HEK293 (cell line): ENCODE measurements around the gene LBX2.
A peak's percentile ranks its signal among the peaks of the same experiment; 100 is the strongest.

ENCODE experiments used
- GLI4 ChIP-seq: fragments of 450-650 bp; formaldehyde crosslinking; IDR thresholded peaks from 2 replicates; pipeline ENCODE4 v1.5.1; 2016; ENCODE audit warnings: missing biosample characterization, missing genetic modification characterization
- KLF1 ChIP-seq: fragments of 450-650 bp; formaldehyde crosslinking; IDR thresholded peaks from 2 replicates; pipeline ENCODE4 v1.5.1; 2016; ENCODE audit warnings: missing biosample characterization, missing genetic modification characterization
- KLF10 ChIP-seq: fragments of 450-650 bp; IDR thresholded peaks from 2 replicates; pipeline ENCODE4 v1.5.1; 2018; ENCODE audit warnings: missing biosample characterization, mild to moderate bottlenecking, missing genetic modification characterization
- KLF17 ChIP-seq: fragments of 450-650 bp; formaldehyde crosslinking; IDR thresholded peaks from 2 replicates; pipeline ENCODE4 v1.5.1; 2016; ENCODE audit warnings: missing biosample characterization, missing genetic modification characterization
- SETDB1 ChIP-seq: IDR thresholded peaks from one replicate; pipeline ENCODE4 v1.6.1; 2017; ENCODE audit warnings: mild to moderate bottlenecking, low read length, moderate library complexity, mixed read lengths; ENCODE audit not compliant: insufficient read length
- SP2 ChIP-seq: fragments of 450-650 bp; formaldehyde crosslinking; IDR thresholded peaks from 2 replicates; pipeline ENCODE4 v1.5.1; 2016; ENCODE audit warnings: missing biosample characterization, missing genetic modification characterization
- ZBTB21 ChIP-seq: fragments of 450-650 bp; formaldehyde crosslinking; IDR thresholded peaks from 2 replicates; pipeline ENCODE4 v1.5.1; 2017; ENCODE audit warnings: missing biosample characterization, missing genetic modification characterization
- ZBTB8A ChIP-seq: fragments of 450-650 bp; formaldehyde crosslinking; IDR thresholded peaks from 2 replicates; pipeline ENCODE4 v1.5.1; 2016; ENCODE audit warnings: missing biosample characterization, missing genetic modification characterization
- ZNF138 ChIP-seq: fragments of 450-650 bp; formaldehyde crosslinking; IDR thresholded peaks from 2 replicates; pipeline ENCODE4 v1.5.1; 2016; ENCODE audit warnings: missing biosample characterization, missing genetic modification characterization, borderline replicate concordance
- ZNF155 ChIP-seq: fragments of 450-650 bp; formaldehyde crosslinking; IDR thresholded peaks from 2 replicates; pipeline ENCODE4 v1.5.1; 2016; ENCODE audit warnings: missing biosample characterization, missing genetic modification characterization
- ZNF16 ChIP-seq: fragments of 450-650 bp; formaldehyde crosslinking; IDR thresholded peaks from 2 replicates; pipeline ENCODE4 v1.5.1; 2016; ENCODE audit warnings: low read depth, missing biosample characterization, missing genetic modification characterization
- ZNF174 ChIP-seq: fragments of 450-650 bp; formaldehyde crosslinking; IDR thresholded peaks from 2 replicates; pipeline ENCODE4 v1.5.0; 2017; ENCODE audit warnings: missing biosample characterization, mild to moderate bottlenecking, missing genetic modification characterization
- ZNF184 ChIP-seq: fragments of 450-650 bp; IDR thresholded peaks from 2 replicates; pipeline ENCODE4 v1.5.1; 2018; ENCODE audit warnings: missing biosample characterization, mild to moderate bottlenecking, missing genetic modification characterization
- ZNF19 ChIP-seq: fragments of 450-650 bp; formaldehyde crosslinking; IDR thresholded peaks from 2 replicates; pipeline ENCODE4; 2016; ENCODE audit warnings: missing biosample characterization, missing genetic modification characterization, low read depth
- ZNF2 ChIP-seq: fragments of 450-650 bp; formaldehyde crosslinking; IDR thresholded peaks from 2 replicates; pipeline ENCODE4 v1.5.1; 2016; ENCODE audit warnings: missing biosample characterization, missing genetic modification characterization
- ZNF202 ChIP-seq: fragments of 450-650 bp; formaldehyde crosslinking; IDR thresholded peaks from 2 replicates; pipeline ENCODE4 v1.5.1; 2016; ENCODE audit warnings: missing biosample characterization, missing genetic modification characterization, borderline replicate concordance
- ZNF248 ChIP-seq: fragments of 450-650 bp; formaldehyde crosslinking; IDR thresholded peaks from 2 replicates; pipeline ENCODE4 v1.5.1; 2017; ENCODE audit warnings: missing biosample characterization, missing genetic modification characterization
- ZNF280C ChIP-seq: fragments of 450-650 bp; formaldehyde crosslinking; IDR thresholded peaks from 2 replicates; pipeline ENCODE4 v1.5.1; 2016; ENCODE audit warnings: missing biosample characterization, missing genetic modification characterization
- ZNF362 ChIP-seq: fragments of 450-650 bp; formaldehyde crosslinking; IDR thresholded peaks from 2 replicates; pipeline ENCODE4 v1.5.1; 2016; ENCODE audit warnings: missing biosample characterization, missing genetic modification characterization
- ZNF391 ChIP-seq: fragments of 450-650 bp; formaldehyde crosslinking; IDR thresholded peaks from 2 replicates; pipeline ENCODE4 v1.5.1; 2016; ENCODE audit warnings: low read depth, missing biosample characterization, missing genetic modification characterization, borderline replicate concordance
- ZNF488 ChIP-seq: fragments of 450-650 bp; formaldehyde crosslinking; IDR thresholded peaks from 2 replicates; pipeline ENCODE4 v1.5.1; 2016; ENCODE audit warnings: missing biosample characterization, missing genetic modification characterization
- ZNF514 ChIP-seq: fragments of 450-650 bp; formaldehyde crosslinking; IDR thresholded peaks from 2 replicates; pipeline ENCODE4 v1.5.1; 2016; ENCODE audit warnings: missing biosample characterization, missing genetic modification characterization
- ZNF518A ChIP-seq: fragments of 450-650 bp; formaldehyde crosslinking; conservative IDR thresholded peaks from 2 replicates; pipeline ENCODE4 v1.5.1; 2016; ENCODE audit warnings: low read depth, missing biosample characterization, missing genetic modification characterization
- ZNF529 ChIP-seq: fragments of 450-650 bp; formaldehyde crosslinking; IDR thresholded peaks from 2 replicates; pipeline ENCODE4 v1.5.1; 2017; ENCODE audit warnings: missing genetic modification characterization, missing biosample characterization; ENCODE audit not compliant: insufficient replicate concordance
- ZNF596 ChIP-seq: fragments of 450-650 bp; IDR thresholded peaks from 2 replicates; pipeline ENCODE4 v1.5.0; 2018; ENCODE audit warnings: missing biosample characterization, mild to moderate bottlenecking, missing genetic modification characterization, moderate library complexity
- ZNF654 ChIP-seq: fragments of 450-650 bp; formaldehyde crosslinking; IDR thresholded peaks from 2 replicates; pipeline ENCODE4 v1.5.1; 2016; ENCODE audit warnings: low read depth, missing biosample characterization, missing genetic modification characterization
- ZNF658 ChIP-seq: fragments of 450-650 bp; formaldehyde crosslinking; IDR thresholded peaks from 2 replicates; pipeline ENCODE4; 2016; ENCODE audit warnings: missing biosample characterization, missing genetic modification characterization
- ZNF664 ChIP-seq: fragments of 450-650 bp; formaldehyde crosslinking; IDR thresholded peaks from 2 replicates; pipeline ENCODE4 v1.5.1; 2016; ENCODE audit warnings: missing biosample characterization, missing genetic modification characterization

Gene LBX2

GRCh38 chr2:74529357-74530238 lies 30.2 kb upstream of the LBX2 start, which contains the start of the genes AUP1 and HTRA2 (continued):
- TF ChIP-seq ZNF202 (tag by site-specific recombination) (no peak), ZNF654 (tag by site-specific recombination) (no peak), ZNF362 (no peak), ZNF280C (tag by site-specific recombination) (no peak), ZNF155 (tag by site-specific recombination) (no peak), KLF17 (peak; percentile 54), ZBTB21 (tag by site-specific recombination) (peak; percentile 19; the same call in 1 of the 2 replicates), ZNF174 (tag by site-specific recombination) (no peak), ZNF596 (no peak), ZNF391 (no peak), KLF10 (no peak), GLI4 (tag by site-specific recombination) (no peak), ZNF529 (tag by site-specific recombination) (no peak), ZNF488 (tag by site-specific recombination) (no peak), ZNF518A (0 out of 2 replicates have a peak, but pooled peaks have one; percentile 47), ZNF664 (tag by site-specific recombination) (no peak), SETDB1 (no peak), ZNF514 (tag by site-specific recombination) (no peak), SP2 (tag by site-specific recombination) (peak; percentile 92), KLF1 (tag by site-specific recombination) (peak; percentile 10; the same call in 1 of the 2 replicates), ZNF19 (no peak), ZNF16 (no peak), ZNF184 (tag by site-specific recombination) (no peak), ZNF2 (tag by site-specific recombination) (no peak; the same call in 1 of the 2 replicates), ZBTB8A (tag by site-specific recombination) (peak; percentile 91), ZNF138 (tag by site-specific recombination) (no peak), ZNF658 (tag by site-specific recombination) (no peak), ZNF248 (no peak)
